HCT116 (cell line): ENCODE data around the gene GLOD5.

Experiments used
- EZH2 ChIP-seq: fragments of 200-600 bp; sonication (generic); IDR thresholded peaks from 2 replicates; pipeline ENCODE4 v1.6.1; 2017; ENCODE audit warnings: antibody characterized with exemption, mixed run types
- EZH2phosphoT487 ChIP-seq: fragments of 200-600 bp; IDR thresholded peaks from 2 replicates; pipeline ENCODE4 v1.6.1; 2018; ENCODE audit warnings: antibody characterized with exemption, borderline replicate concordance
- JUND ChIP-seq: IDR thresholded peaks from 2 replicates; pipeline ENCODE4 v1.6.1; 2012
- POLR2A ChIP-seq: IDR thresholded peaks from 2 replicates; pipeline ENCODE4 v1.7.0; 2011; ENCODE audit warnings: borderline replicate concordance; ENCODE audit not compliant: insufficient read depth, insufficient read length; ENCODE audit errors: extremely low read depth
- RAD21 ChIP-seq: IDR thresholded peaks from 2 replicates; pipeline ENCODE4 v1.6.1; 2012; ENCODE audit warnings: low read depth, mild to moderate bottlenecking
- SIN3A ChIP-seq: IDR thresholded peaks from 2 replicates; pipeline ENCODE4 v1.6.1; 2012; ENCODE audit warnings: low read depth
- SRF ChIP-seq: IDR thresholded peaks from 2 replicates; pipeline ENCODE4 v1.6.1; 2012; ENCODE audit warnings: low read depth
- TCF7L2 ChIP-seq: IDR thresholded peaks from 2 replicates; pipeline ENCODE4 v1.7.0; 2011; ENCODE audit warnings: borderline replicate concordance, inconsistent platforms; ENCODE audit not compliant: insufficient read depth, insufficient read length; ENCODE audit errors: extremely low read depth
- TF ChIP-seq, protein P1 (sequence below): IDR thresholded peaks from 2 replicates; pipeline ENCODE4 v1.6.1; 2012; ENCODE audit warnings: low read depth
- TF ChIP-seq, protein P2 (sequence below), 3 experiments: fragments of 200-600 bp in 1 of 3; sonication (generic) in 1 of 3; IDR thresholded peaks in 2 of 3; conservative IDR thresholded peaks in 1 of 3; 2 replicates each; pipeline ENCODE4 v1.5.1; 2012 to 2017; ENCODE audit warnings: low read depth in 2 of 3, low read length in 2 of 3, antibody characterized with exemption in 1 of 3, borderline replicate concordance in 1 of 3, control low read depth in 1 of 3, mild to moderate bottlenecking in 1 of 3, mixed read lengths in 1 of 3, mixed run types in 1 of 3, moderate library complexity in 1 of 3; ENCODE audit not compliant: insufficient read depth in 1 of 3

DNA sequence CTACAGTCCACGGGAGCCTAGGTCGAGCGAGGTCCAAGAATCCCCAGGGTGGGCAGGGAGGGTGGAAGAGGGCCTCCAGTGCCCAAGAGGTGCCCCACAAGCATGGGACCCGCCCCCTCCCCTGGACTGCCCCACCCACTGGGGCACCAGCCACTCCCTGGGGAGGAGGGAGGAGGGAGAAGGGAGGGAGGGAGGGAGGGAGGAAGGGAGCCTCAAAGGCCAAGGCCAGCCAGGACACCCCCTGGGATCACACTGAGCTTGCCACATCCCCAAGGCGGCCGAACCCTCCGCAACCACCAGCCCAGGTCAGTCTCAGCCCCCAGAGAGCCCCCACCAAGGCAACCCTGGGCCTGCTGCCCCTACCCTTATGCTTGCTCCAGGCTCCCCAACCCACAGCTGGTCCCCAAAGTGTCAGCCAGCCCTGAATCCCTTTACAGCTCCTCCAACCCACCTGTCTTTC is 24.8 kb downstream of the GLOD5 start, which contains the start of gene GATA1:
- no peak for TF ChIP-seq POLR2A
- no peak for TF ChIP-seq TCF7L2
- TF ChIP-seq JUND = no peak
- TF ChIP-seq, protein P1, sequence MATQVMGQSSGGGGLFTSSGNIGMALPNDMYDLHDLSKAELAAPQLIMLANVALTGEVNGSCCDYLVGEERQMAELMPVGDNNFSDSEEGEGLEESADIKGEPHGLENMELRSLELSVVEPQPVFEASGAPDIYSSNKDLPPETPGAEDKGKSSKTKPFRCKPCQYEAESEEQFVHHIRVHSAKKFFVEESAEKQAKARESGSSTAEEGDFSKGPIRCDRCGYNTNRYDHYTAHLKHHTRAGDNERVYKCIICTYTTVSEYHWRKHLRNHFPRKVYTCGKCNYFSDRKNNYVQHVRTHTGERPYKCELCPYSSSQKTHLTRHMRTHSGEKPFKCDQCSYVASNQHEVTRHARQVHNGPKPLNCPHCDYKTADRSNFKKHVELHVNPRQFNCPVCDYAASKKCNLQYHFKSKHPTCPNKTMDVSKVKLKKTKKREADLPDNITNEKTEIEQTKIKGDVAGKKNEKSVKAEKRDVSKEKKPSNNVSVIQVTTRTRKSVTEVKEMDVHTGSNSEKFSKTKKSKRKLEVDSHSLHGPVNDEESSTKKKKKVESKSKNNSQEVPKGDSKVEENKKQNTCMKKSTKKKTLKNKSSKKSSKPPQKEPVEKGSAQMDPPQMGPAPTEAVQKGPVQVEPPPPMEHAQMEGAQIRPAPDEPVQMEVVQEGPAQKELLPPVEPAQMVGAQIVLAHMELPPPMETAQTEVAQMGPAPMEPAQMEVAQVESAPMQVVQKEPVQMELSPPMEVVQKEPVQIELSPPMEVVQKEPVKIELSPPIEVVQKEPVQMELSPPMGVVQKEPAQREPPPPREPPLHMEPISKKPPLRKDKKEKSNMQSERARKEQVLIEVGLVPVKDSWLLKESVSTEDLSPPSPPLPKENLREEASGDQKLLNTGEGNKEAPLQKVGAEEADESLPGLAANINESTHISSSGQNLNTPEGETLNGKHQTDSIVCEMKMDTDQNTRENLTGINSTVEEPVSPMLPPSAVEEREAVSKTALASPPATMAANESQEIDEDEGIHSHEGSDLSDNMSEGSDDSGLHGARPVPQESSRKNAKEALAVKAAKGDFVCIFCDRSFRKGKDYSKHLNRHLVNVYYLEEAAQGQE = no peak
- no peak for TF ChIP-seq SIN3A
- TF ChIP-seq SRF = no peak
- TF ChIP-seq RAD21 = no peak
- TF ChIP-seq, protein P2, sequence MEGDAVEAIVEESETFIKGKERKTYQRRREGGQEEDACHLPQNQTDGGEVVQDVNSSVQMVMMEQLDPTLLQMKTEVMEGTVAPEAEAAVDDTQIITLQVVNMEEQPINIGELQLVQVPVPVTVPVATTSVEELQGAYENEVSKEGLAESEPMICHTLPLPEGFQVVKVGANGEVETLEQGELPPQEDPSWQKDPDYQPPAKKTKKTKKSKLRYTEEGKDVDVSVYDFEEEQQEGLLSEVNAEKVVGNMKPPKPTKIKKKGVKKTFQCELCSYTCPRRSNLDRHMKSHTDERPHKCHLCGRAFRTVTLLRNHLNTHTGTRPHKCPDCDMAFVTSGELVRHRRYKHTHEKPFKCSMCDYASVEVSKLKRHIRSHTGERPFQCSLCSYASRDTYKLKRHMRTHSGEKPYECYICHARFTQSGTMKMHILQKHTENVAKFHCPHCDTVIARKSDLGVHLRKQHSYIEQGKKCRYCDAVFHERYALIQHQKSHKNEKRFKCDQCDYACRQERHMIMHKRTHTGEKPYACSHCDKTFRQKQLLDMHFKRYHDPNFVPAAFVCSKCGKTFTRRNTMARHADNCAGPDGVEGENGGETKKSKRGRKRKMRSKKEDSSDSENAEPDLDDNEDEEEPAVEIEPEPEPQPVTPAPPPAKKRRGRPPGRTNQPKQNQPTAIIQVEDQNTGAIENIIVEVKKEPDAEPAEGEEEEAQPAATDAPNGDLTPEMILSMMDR (IDR thresholded peaks at IDR 0.05 in 2 of 3, conservative IDR thresholded peaks at IDR 0.05 in 1 of 3; ENCODE audit: borderline replicate concordance in 1 of 3, insufficient read depth in 1 of 3, low read depth in 2 of 3, low read length in 2 of 3) = no peak
- TF ChIP-seq EZH2 = no peak
- no peak for TF ChIP-seq EZH2phosphoT487
